HUES48 (cell line): ENCODE measurements around the gene PPP1R2C.

Experiments
- H3K27ac ChIP-seq: one replicate; pipeline ENCODE4 v1.7.0; 2013; ENCODE audit warnings: low read depth, low read length, inconsistent platforms
- H3K27me3 ChIP-seq: 2 replicates; pipeline ENCODE4 v1.6.1; 2013; ENCODE audit warnings: mild to moderate bottlenecking, low read length; ENCODE audit not compliant: control insufficient read depth, insufficient read depth
- H3K36me3 ChIP-seq: 2 replicates; pipeline ENCODE4 v1.6.1; 2013; ENCODE audit warnings: low read length; ENCODE audit not compliant: control insufficient read depth, insufficient read depth
- H3K4me1 ChIP-seq: 2 replicates; pipeline ENCODE4 v1.6.1; 2013; ENCODE audit warnings: mild to moderate bottlenecking, low read length; ENCODE audit not compliant: control insufficient read depth, insufficient read depth
- H3K4me3 ChIP-seq: 2 replicates; pipeline ENCODE4 v1.5.1; 2013; ENCODE audit warnings: mild to moderate bottlenecking, low read depth, low read length
- H3K9ac ChIP-seq: 2 replicates; pipeline ENCODE4 v1.6.1; 2013; ENCODE audit warnings: mild to moderate bottlenecking, low read depth, low read length, moderate library complexity
- H3K9me3 ChIP-seq: 2 replicates; pipeline ENCODE4 v1.6.1; 2013; ENCODE audit warnings: low read length; ENCODE audit not compliant: control insufficient read depth, insufficient read depth

PPP1R2C gene

DNA sequence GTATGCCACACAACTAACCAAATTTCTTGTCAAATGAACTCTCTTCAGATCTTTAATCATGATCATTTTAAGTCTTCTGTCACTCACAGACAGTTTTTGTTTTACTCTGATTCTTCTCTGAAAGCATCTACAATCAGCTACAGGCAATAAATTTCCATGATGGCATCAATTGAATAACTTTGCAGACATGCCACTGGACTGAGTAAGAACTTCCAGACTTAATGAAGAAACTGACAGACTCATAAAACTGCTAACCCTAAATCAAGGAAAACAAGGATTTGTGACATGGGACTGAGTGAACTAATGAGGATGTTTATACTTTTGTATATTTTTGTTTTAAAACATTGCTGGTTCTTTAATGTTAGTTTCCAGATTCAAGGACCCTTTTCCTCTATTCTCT lies 5.5 kb upstream of the PPP1R2C start:
- no peak overlapping the region for H3K27ac ChIP-seq
- peaks cover 5% of the 10 kb centered on the region; the same call in 1 of the 2 replicates for H3K27me3 ChIP-seq
- H3K9ac ChIP-seq = no peak overlapping the region
- no peak overlapping the region for H3K4me3 ChIP-seq
- H3K9me3 ChIP-seq = peaks cover 8% of the 10 kb centered on the region
- no peaks in the 10 kb centered on the region for H3K36me3 ChIP-seq
- H3K4me1 ChIP-seq = no peaks in the 10 kb centered on the region

DNA sequence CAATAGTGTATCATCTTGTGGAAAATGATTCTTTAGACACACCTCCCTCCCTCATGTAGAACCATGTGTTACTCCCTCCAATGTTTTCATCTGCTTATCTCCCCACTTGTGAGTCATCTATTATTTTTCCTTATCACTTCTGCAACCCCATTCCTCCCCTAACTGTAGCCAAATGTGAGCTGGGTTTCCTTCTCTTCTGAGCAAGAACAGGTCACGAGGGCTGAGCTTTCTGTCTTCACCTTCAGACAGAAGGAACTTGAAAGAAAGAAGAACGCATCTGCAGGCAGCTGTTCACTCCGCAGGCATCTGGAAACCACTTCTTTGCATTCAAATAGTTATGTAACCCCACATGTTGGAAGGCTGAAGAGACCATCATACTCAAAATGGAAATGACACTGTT lies 1.8 kb downstream of the PPP1R2C start:
- Histone ChIP-seq H3K9me3 (peaks cover 22% of the 10 kb centered on the region), H3K27me3 (no peaks in the 10 kb centered on the region), H3K27ac (no peak overlapping the region), H3K4me1 (no peaks in the 10 kb centered on the region), H3K36me3 (no peaks in the 10 kb centered on the region), H3K4me3 (no peak overlapping the region), H3K9ac (no peak overlapping the region)

DNA sequence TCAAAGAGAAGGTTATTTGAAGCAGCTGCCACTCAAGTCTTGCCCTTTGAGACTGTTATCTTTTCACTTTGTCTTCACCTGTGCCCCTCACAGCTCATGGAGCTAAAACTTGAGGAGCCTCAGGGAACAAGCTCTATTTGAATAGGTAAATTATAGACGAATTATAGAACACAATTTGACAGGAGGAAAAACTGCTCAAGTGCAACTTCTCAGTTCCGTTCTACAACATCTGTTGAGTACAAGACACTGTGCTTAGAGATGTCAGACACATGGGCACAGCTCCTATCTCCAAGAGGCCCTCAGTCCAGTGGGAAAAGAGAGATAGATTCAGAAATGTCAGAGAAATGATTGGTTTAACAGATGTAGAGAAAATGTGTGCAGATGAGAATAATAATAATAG lies 5.1 kb downstream of the PPP1R2C start:
- Histone ChIP-seq H3K4me3 (no peak overlapping the region), H3K36me3 (no peaks in the 10 kb centered on the region), H3K9me3 (peaks cover 37% of the 10 kb centered on the region), H3K9ac (no peak overlapping the region), H3K27me3 (no peaks in the 10 kb centered on the region; the same call in 1 of the 2 replicates), H3K4me1 (no peaks in the 10 kb centered on the region), H3K27ac (no peak overlapping the region)

DNA sequence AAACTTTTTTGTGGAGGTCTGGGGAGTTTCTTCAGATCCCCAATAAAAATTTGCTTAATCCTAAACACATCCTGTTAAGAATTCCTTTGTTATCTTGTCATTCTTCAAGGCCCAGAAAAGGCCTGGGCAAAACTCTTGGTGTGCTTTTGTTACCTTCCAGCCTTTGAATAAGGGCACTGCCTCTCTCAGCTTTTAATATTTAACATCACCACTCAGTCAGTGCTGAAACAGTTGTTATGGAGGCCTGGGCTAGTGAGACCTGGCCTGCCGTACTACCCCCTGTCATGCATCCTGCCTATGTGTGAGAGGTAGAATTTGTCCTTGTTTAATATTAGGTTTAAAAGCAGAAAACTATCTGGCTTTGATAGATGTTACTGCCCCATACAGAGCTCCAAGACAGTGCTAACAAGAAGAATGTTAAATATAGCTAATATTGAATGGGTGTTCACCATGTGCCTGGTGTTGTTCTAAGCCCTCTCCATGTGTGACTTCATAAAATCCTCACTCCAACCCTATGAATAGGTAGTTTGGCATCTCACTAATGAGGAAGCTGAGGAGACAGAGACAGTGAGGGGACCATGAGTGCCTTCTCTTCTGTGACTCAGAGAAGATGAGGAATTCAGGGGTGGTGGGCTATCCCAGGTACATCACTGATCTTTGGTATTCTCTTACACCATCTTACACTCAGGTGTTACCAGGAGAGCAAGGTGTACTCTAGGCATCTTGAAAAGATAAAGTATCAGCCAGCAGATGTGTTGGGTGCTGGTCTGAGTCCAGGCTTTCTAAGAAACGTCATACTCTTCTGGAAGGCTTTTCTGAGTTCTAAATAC lies 6.2 kb downstream of the PPP1R2C start:
- Histone ChIP-seq H3K9me3 (peaks cover 30% of the 10 kb centered on the region), H3K27ac (no peak overlapping the region), H3K4me3 (no peak overlapping the region), H3K27me3 (no peaks in the 10 kb centered on the region; the same call in 1 of the 2 replicates), H3K36me3 (no peaks in the 10 kb centered on the region), H3K4me1 (no peaks in the 10 kb centered on the region), H3K9ac (no peak overlapping the region)

DNA sequence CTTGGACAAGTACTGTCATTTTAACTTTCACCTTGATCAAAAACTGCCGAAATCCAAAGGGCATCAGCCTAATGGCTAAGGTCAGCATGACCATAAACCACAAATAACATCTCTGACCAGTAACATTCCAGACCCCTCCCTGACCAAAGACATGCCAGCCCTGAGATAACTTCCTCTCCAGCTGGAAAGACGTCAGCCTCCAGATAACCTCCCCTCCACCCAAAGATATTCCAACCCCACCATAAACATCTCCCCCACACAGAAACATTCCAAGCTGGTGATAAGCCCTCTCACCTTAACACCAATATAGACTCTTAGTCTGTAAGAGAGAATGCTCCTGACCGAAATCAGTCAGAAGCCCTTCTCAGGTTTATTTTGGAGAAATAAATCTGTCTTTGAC lies 7.4 kb downstream of the PPP1R2C start:
- Histone ChIP-seq H3K27ac (no peak overlapping the region), H3K36me3 (no peaks in the 10 kb centered on the region), H3K27me3 (no peaks in the 10 kb centered on the region; the same call in 1 of the 2 replicates), H3K9ac (no peak overlapping the region), H3K4me1 (no peaks in the 10 kb centered on the region), H3K9me3 (peaks cover 30% of the 10 kb centered on the region), H3K4me3 (no peak overlapping the region)

DNA sequence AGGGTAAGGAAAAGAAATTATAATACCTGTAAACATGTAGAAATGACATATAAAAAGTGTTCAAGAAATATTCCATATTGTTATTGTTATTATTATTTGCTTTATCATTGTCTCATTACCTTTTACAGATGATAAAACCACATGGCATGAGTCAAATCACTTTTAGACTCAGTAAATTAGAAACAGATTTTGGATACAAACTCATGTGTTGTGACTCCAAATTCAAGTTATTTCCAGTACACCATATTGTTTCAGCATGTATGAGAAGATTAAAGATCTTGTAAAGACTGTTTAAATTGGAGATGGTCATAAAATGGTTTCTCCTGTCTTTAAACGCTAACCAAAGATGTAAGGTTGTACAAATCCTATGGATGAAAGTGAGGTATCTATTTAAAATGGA lies 18.1 kb downstream of the PPP1R2C start:
- no peaks in the 10 kb centered on the region for H3K27me3 ChIP-seq
- no peak overlapping the region for H3K4me3 ChIP-seq

DNA sequence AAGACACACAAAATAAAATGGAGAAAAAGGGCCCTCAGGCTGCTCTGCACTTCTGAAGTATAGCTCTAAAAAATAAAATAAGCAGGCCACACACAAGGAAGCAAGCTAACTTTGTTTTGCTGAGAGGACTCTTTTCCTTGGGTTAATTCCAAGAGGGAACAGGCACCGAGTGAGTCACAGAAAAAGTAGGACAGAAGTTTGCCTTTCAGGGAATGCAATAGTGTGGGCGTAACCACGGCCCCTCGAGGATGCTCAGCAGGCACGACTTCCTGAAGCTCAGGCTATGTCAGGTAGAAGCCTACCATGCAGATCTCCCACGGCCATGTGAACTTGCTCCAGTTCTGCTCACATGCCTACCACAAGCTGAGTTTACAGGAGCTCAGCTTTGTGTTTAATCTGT lies 22.1 kb downstream of the PPP1R2C start:
- Histone ChIP-seq H3K9ac (no peak overlapping the region), H3K9me3 (no peaks in the 10 kb centered on the region), H3K4me3 (no peak overlapping the region), H3K36me3 (no peaks in the 10 kb centered on the region), H3K27me3 (no peaks in the 10 kb centered on the region), H3K27ac (no peak overlapping the region), H3K4me1 (peaks cover 8% of the 10 kb centered on the region; the same call in 1 of the 2 replicates)

More for the DNA sequence above, 18.1 kb downstream of the PPP1R2C start:
- H3K27ac ChIP-seq = no peak overlapping the region
- H3K9ac ChIP-seq = no peak overlapping the region
- no peaks in the 10 kb centered on the region for H3K4me1 ChIP-seq
- peaks cover 33% of the 10 kb centered on the region for H3K9me3 ChIP-seq
- H3K36me3 ChIP-seq = no peaks in the 10 kb centered on the region

DNA sequence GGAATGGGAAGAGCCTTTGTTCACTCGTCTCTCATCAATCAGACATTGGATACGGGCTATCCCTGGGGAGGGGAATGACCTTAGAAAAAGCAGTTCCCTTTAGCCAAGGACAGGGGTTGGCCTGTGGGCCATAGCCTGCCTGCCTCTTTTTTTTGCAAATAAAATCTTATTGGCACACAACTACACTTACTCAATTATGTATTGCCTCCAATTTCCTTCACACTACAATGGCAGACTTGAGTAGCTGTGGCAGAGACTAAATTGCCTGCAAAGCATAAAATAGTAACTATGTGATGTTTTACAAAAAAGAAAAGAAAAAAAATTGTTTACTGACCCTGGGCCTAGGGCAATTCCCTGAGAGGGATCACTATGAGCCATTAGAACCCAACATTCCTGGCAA lies 23.4 kb downstream of the PPP1R2C start:
- Histone ChIP-seq H3K36me3 (no peaks in the 10 kb centered on the region), H3K9ac (no peak overlapping the region), H3K9me3 (no peaks in the 10 kb centered on the region), H3K27me3 (no peaks in the 10 kb centered on the region), H3K4me3 (no peak overlapping the region), H3K4me1 (peaks cover 8% of the 10 kb centered on the region; the same call in 1 of the 2 replicates), H3K27ac (no peak overlapping the region)

DNA sequence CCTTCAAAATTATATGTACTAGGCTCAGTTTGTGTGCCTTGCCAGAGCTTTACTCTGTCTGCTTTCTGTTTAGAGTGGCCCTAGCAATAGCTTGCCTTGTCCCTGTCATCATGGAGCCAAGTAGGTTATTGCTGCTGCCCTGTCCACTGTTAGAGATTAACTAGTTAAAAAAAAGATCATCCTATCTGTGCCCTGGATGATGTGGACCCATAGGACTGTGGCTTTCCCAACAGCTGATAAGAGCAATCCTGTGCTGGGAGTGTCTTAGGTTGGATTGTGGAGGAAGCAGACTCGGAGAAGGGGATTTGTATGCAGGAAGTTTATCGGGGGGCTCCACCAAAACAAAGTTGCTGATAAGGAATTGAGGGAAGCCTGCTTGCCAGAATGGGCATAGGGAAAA lies 23.8 kb downstream of the PPP1R2C start:
- no peaks in the 10 kb centered on the region for H3K9me3 ChIP-seq

DNA sequence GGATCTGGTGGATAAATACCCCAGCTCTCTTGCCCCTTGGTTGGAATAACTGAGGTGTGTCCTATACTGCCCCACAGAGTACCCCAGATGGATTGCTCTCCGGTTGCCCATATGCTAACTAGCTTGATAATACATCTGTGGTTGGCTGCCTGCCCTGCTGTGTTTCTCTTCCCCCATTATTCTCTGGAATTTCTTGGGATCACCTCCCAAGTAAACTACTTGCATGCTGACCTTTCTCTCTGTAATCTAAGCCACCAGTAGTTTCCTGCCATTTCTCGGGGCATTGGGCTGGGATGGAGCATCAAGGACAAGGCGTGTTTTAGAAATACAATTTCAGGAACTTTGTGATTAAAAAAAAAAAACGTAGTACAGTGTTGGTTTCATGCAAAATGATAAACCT lies 25.2 kb downstream of the PPP1R2C start:
- H3K27me3 ChIP-seq = no peaks in the 10 kb centered on the region; the same call in 1 of the 2 replicates
- H3K9me3 ChIP-seq = no peaks in the 10 kb centered on the region
- H3K4me3 ChIP-seq = no peak overlapping the region
- H3K4me1 ChIP-seq = peaks cover 8% of the 10 kb centered on the region; the same call in 1 of the 2 replicates
- H3K9ac ChIP-seq = no peak overlapping the region
- no peaks in the 10 kb centered on the region for H3K36me3 ChIP-seq
- no peak overlapping the region for H3K27ac ChIP-seq

More for the DNA sequence above, 23.8 kb downstream of the PPP1R2C start:
- Histone ChIP-seq H3K4me1 (peaks cover 8% of the 10 kb centered on the region; the same call in 1 of the 2 replicates), H3K27me3 (no peaks in the 10 kb centered on the region), H3K9ac (no peak overlapping the region), H3K4me3 (no peak overlapping the region), H3K36me3 (no peaks in the 10 kb centered on the region), H3K27ac (no peak overlapping the region)

DNA sequence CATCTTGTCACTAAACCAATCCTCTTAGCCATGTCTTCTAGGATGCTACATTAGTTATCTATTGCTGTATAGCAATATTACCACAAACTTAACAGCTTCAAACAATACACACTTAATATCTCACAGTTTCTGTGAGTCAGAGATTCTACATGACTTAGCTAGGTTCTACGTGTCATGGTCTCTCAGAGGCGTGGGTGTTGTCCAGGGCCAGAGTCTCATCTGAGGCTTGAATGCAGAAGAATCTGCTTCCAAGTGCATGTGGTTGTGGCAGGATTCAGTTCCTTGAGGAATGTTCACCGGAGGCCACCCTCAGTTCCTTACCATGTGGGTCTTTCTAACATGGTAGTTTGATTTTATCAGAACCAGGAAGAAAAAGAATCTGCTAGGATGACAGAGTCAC lies 26.4 kb downstream of the PPP1R2C start:
- Histone ChIP-seq H3K36me3 (no peaks in the 10 kb centered on the region), H3K9ac (no peak overlapping the region), H3K4me1 (peaks cover 8% of the 10 kb centered on the region; the same call in 1 of the 2 replicates), H3K27ac (no peak overlapping the region), H3K27me3 (no peaks in the 10 kb centered on the region; the same call in 1 of the 2 replicates), H3K9me3 (no peaks in the 10 kb centered on the region), H3K4me3 (no peak overlapping the region)
